HL-60 (cell line): ENCODE results near the gene SH3PXD2A.

Source experiments
- DNase-seq, 2 experiments: peaks; one replicate each; pipeline ENCODE4 v3.0.0-alpha.2; 2010 to 2020; ENCODE audit warnings: low read depth in 1 of 2, low spot score in 1 of 2
- H3K27ac ChIP-seq: fragments of 250-450 bp; sonication (Bioruptor Pico); replicated peaks from 2 replicates; pipeline ENCODE4 v1.5.1; 2020; ENCODE audit warnings: mild to moderate bottlenecking, moderate library complexity
- H3K27me3 ChIP-seq: fragments of 250-450 bp; sonication (Bioruptor Pico); 2 replicates; pipeline ENCODE4 v1.5.1; 2021; ENCODE audit warnings: mild to moderate bottlenecking, moderate library complexity; ENCODE audit not compliant: insufficient read depth, poor library complexity, severe bottlenecking
- H3K4me3 ChIP-seq: replicated peaks from 2 replicates; pipeline ENCODE4 v1.5.1; 2011; ENCODE audit warnings: mild to moderate bottlenecking, control low read depth, low read length; ENCODE audit not compliant: insufficient read depth
- GABPA ChIP-seq: IDR thresholded peaks from 2 replicates; pipeline ENCODE4 v1.6.1; 2012; ENCODE audit warnings: low read depth
- POLR2AphosphoS5 ChIP-seq: IDR thresholded peaks from 2 replicates; pipeline ENCODE4 v1.6.1; 2012; ENCODE audit warnings: low read depth
- REST ChIP-seq: IDR thresholded peaks from 2 replicates; pipeline ENCODE4 v1.6.1; 2012; ENCODE audit warnings: low read depth; ENCODE audit not compliant: insufficient replicate concordance
- SPI1 ChIP-seq: IDR thresholded peaks from 2 replicates; pipeline ENCODE4 v1.6.1; 2012; ENCODE audit warnings: low read depth, mild to moderate bottlenecking, borderline replicate concordance
- TF ChIP-seq, protein P1 (sequence below): IDR thresholded peaks from one replicate; pipeline ENCODE4 v1.5.1; 2011; ENCODE audit warnings: low read length, control low read depth, inconsistent platforms; ENCODE audit not compliant: insufficient read depth

The SH3PXD2A gene

GRCh38 chr10:103835096-103836050, 20.0 kb downstream of the SH3PXD2A start:
- peak in 1 of 2 experiments; percentile 47 for DNase-seq
- no peak overlapping the region for H3K4me3 ChIP-seq
- H3K27me3 ChIP-seq = no peaks in the 10 kb centered on the region
- TF ChIP-seq POLR2AphosphoS5 (no peak), SPI1 (no peak), REST (no peak), GABPA (no peak)
- TF ChIP-seq, protein P1, sequence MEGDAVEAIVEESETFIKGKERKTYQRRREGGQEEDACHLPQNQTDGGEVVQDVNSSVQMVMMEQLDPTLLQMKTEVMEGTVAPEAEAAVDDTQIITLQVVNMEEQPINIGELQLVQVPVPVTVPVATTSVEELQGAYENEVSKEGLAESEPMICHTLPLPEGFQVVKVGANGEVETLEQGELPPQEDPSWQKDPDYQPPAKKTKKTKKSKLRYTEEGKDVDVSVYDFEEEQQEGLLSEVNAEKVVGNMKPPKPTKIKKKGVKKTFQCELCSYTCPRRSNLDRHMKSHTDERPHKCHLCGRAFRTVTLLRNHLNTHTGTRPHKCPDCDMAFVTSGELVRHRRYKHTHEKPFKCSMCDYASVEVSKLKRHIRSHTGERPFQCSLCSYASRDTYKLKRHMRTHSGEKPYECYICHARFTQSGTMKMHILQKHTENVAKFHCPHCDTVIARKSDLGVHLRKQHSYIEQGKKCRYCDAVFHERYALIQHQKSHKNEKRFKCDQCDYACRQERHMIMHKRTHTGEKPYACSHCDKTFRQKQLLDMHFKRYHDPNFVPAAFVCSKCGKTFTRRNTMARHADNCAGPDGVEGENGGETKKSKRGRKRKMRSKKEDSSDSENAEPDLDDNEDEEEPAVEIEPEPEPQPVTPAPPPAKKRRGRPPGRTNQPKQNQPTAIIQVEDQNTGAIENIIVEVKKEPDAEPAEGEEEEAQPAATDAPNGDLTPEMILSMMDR = no peak
- H3K27ac ChIP-seq = no peak overlapping the region

DNA sequence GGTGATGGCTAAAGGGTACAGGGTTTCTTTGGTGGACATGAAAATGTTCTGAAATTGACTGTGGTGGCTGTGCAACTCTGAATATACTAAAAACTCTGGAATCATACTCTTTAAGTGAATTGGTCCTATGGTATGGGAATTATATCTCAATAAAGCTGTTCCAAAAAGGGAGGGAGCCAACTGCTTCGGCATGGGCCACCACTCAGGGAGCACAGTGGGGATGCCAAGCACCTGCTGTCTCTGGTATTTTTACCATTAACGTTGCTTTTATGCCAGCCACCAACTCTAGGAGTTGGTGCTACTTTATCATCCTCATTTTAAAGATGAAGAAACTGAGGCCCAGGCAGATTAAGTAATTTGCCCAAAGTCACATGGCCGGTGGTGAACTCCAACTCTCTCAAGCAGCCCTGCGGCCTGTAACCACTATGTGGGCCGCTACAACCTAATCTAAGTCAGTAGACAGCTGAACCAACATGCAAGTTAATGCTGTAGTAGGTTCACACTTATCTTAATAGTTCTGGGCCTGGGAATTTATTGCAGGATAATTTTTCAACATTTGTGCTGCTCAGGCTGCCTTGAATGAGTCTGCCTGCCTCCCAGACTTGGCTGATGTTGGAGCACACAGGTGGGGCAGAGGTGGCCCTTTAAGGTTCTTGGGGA, 20.8 kb downstream of the SH3PXD2A start:
- Histone ChIP-seq H3K4me3 (no peak overlapping the region), H3K27ac (no peak overlapping the region), H3K27me3 (no peaks in the 10 kb centered on the region)
- TF ChIP-seq, protein P1 = no peak
- TF ChIP-seq REST (no peak), POLR2AphosphoS5 (no peak), GABPA (no peak), SPI1 (no peak)
- no peak for DNase-seq

DNA sequence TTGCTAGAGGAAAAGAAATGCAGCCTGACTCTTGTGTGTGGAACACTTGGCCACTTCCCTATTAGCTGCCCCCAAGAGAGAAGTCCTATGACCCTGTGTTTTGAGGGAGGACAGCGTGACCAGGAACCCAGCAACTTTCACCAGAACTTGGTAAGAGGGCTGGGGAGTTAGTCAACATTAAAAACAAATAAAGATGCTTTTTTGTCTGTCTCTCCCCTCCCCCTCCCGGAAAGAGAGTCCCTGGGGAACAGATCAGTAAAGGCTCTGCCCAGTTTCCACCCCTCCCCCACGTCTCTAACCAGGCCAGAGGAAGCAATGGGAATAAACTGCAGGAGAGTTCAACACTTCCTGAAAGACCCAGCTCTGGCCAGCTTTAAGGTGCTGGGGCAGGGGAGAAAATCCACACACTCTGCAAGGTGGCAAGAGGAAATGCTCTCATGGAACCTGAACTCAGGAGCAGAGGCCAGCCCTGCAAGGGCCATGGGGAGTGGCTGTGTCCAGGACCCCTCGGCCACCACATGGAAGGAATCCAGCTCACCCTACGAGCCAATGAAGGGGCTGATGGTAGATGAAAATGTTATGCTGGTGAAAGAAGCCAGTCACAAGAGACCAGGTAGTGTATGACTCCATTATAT, 21.5 kb downstream of the SH3PXD2A start:
- Histone ChIP-seq H3K27me3 (no peaks in the 10 kb centered on the region), H3K27ac (peak overlapping the region; percentile 43), H3K4me3 (no peak overlapping the region)
- peak; percentile 59; the same call in 1 of the 2 replicates for TF ChIP-seq SPI1
- TF ChIP-seq, protein P1 = no peak
- DNase-seq = peak; percentile 38 to 45
